Sigmoid colon (tissue), 3 donors: Measurements from ENCODE around the gene PDZRN4.

ENCODE experiments used
- POLR2A ChIP-seq, 2 donors: fragments of 450-650 bp; IDR thresholded peaks; one replicate each; pipeline ENCODE4 v1.6.1; 2016; ENCODE audit warnings: antibody characterized with exemption in 2 of 2, mild to moderate bottlenecking in 2 of 2, moderate library complexity in 2 of 2
- TF ChIP-seq, protein P1 (sequence below), 4 experiments: fragments of 450-650 bp in 3 of 4; fragments of 200-600 bp in 1 of 4; IDR thresholded peaks; one replicate each; pipeline ENCODE4 v1.5.1; 2016 to 2019; ENCODE audit warnings: antibody characterized with exemption in 4 of 4, mild to moderate bottlenecking in 3 of 4, moderate library complexity in 2 of 4

GRCh38 chr12:41361738-41362137, 173.6 kb downstream of the PDZRN4 start:
- TF ChIP-seq, protein P1, sequence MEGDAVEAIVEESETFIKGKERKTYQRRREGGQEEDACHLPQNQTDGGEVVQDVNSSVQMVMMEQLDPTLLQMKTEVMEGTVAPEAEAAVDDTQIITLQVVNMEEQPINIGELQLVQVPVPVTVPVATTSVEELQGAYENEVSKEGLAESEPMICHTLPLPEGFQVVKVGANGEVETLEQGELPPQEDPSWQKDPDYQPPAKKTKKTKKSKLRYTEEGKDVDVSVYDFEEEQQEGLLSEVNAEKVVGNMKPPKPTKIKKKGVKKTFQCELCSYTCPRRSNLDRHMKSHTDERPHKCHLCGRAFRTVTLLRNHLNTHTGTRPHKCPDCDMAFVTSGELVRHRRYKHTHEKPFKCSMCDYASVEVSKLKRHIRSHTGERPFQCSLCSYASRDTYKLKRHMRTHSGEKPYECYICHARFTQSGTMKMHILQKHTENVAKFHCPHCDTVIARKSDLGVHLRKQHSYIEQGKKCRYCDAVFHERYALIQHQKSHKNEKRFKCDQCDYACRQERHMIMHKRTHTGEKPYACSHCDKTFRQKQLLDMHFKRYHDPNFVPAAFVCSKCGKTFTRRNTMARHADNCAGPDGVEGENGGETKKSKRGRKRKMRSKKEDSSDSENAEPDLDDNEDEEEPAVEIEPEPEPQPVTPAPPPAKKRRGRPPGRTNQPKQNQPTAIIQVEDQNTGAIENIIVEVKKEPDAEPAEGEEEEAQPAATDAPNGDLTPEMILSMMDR (IDR thresholded peaks at IDR 0.05) = no peak
- no peak for TF ChIP-seq POLR2A (IDR thresholded peaks at IDR 0.05)
